Heart left ventricle (tissue), 13 donors: Measurements from ENCODE around the gene IGDCC3.

Experiments
- CTCF ChIP-seq, 12 donors: fragments of 200-600 bp; sonication (generic) in 4 of 12; IDR thresholded peaks; one replicate each; pipeline versions ENCODE4 v1.5.0 to v1.8.0; 2018 to 2022; ENCODE audit warnings: antibody characterized with exemption in 12 of 12, mild to moderate bottlenecking in 5 of 12
- POLR2A ChIP-seq, 2 donors: fragments of 450-650 bp; IDR thresholded peaks; one replicate each; pipeline ENCODE4 v1.6.1; 2017; ENCODE audit warnings: antibody characterized with exemption in 2 of 2, mild to moderate bottlenecking in 2 of 2, moderate library complexity in 2 of 2
- donor health status: ischemic (EF 13 %, LVEDD 7.1; RV severe dilation, severe dysfunction).
- donor health status: DM: no; HTN: yes; CAD: no.
- donor health status: DM: no; HTN: no; CAD: no.
- donor health status: ischemic (EF 25% LVEDD 6.9; RV normal size, moderate dysfunction).
- donor health status: ischemic (EF 25% LVEDD 5.7; RV mildly dilated, moderate dysfunction).
- donor health status: ischemic (EF 35%, LVEDD 5.7; RV mildly dilated, moderate dysfunction).
- donor health status: nonischemic (EF 11% LVEDD 7.7; RV severe dilation, severe dysfunction).
- donor health status: DM: yes; HTN: yes; CAD: no.
- donor health status: PGD.
- donor health status: ischemic (EF 29% LVEDD 5.4; RV normal size, mild dysfunction).
- donor health status: nonischemic (EF 23%, LVEDD 6.1; RV moderate dilation, normal function).

DNA sequence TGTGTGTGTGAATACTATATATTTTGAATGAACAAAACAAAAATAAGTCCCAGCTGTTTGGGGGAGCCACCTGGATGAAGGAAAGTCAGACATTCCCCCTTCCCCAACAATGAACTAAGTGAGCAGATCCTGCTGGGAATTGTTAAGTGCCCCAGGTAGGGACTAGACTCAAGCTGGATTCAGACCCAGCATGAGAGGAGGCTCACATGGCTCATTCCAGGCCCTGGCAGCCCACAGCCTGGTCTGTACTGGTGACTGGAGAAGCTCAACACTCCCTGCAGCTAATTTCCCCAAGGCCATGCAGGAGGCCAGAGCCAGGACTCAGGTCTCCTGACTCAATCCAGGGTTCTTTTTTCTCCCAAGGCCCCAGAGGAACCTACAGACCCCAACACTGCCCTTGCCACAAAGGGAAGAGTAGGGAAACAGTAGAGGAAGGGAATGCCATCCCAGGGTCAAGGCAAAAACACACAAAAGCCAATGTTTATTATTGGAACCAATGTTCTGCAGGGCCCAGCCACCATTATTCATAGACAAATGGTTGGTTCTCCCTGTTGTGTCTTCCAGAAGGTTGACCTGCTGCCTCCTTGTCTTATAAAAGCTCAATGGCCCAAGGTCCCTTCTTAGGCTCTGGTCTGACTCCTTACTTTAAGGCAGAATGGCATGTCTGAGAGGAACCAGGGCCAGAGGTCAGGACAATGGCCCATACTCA is 35.4 kb upstream of the IGDCC3 start:
- TF ChIP-seq CTCF (IDR thresholded peaks at IDR 0.05) (no peak), POLR2A (IDR thresholded peaks at IDR 0.05) (no peak)
